NCI-H748 treated with DMSO at 0.1 percent for 48 hours (cell line): ENCODE results near the gene KLHL15.

ENCODE experiments used
- DNase-seq: peaks from one replicate; lab custom pipeline; 2025; lab: John Stamatoyannopoulos, UW

The KLHL15 gene

DNA sequence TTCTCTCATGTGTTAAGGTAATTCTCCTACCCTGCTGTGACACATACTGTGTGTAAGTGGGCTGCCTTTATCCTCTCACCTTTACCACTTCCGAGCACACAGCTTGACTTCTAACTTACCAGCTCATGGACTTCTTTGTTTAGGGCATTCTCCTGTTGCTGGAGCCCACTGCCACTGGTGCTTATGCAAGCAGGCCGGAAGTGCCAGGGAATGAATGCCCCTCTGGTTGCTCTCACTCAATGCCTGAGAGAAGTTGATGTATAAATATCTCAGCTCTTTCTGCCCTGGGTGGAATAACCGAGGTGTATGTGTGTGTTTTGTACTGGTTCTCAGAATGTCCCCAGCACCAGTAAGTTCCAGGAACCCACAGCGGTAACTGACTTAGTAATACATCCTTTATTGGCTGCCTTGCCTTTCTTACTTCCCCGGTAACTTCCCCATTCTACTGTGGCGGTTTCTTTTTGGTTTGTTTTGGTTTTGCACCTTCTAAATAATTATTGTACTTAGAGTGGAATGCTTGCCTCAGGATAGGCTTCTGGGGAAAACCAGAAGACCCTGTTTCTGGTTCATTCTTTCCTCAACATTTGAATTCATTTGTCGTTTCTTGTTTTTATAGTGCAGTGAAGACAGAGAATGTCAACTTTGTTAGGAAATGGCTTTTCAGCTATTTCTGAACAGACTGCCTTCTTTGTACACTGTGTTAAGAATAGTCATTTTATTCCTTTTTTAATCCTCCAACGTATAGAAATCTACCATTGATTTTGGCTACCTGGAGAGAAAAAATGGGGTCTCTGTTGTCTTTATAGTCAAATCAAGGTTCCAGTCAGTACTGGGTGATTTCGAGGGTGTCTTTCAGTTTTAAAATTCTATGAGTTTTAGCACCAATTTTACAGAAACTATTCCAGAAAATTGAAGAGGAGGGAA lies 73.7 kb downstream of the KLHL15 start:
- no peak for DNase-seq

DNA sequence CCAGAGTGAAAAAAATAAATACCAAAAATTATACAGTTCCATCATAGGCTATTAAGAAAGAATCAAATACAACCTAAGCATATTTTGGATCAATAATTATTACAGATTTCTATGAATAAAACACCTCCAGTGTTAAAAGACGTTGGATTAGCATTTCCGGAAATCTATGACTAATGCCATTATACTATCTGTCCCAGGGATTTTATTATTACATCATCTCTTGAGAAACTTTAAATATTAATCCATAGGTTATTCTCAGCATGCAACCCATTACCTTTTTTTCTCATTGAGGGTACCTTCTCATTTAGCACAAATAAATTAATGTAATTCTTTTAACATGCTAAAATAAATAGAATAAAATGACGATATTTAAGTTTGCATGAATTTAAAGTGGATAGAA lies 74.6 kb downstream of the KLHL15 start:
- no peak for DNase-seq

DNA sequence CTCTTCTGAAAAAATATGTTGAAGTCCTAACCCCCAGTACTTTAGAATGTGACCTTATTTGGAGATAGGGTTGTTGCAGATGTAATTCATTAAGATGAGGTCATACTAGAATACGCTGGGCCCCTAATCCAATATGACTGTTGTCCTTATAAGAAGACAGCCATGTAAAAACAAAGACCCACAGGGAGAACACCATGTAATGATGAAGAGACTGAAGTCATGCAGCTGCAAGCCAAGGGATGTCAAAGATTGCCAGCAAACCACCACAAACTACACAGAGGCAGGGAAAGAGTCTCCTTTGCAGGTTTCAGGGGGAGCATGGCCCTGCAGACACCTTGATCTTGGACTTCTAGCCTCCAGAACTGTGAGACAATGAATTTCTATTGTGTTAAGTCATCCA lies 81.8 kb downstream of the KLHL15 start:
- no peak for DNase-seq

DNA sequence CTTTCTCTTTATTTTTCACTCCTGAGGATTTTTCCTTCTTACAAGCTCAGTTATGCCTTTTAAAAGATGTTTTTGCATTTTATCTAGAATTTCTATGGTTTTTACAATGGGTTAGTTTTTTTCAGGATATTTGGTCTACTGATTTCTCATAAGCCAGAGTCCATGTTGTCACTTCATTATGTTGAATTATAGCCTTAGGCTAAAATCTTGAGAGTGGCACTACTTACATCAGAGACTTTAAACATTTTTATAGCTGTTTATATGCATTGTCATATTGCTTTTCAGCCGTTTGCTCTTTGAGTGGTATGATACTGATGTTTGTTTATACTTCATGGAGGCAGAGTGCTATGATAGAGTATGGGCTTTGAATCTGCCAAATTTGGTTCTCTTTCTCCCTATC lies 82.8 kb downstream of the KLHL15 start:
- no peak for DNase-seq

DNA sequence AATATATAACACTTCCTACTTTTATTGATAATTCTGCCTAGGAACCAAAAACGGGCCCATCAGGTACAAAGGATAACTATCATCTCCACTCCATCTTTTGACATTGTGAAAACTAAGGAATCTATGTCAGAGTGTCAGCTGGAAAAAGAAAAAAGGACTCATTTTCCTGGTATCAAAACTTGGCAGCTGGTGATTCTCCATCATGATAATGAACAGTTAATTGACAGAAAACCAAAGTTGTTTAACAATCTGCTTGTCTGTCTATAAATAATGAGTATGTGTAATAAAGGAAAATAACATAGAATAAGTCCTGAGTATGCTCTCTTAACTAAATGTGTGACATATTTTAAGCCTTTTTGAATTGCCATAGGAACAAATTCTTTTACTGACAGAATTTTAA lies 87.8 kb downstream of the KLHL15 start:
- DNase-seq = no peak

DNA sequence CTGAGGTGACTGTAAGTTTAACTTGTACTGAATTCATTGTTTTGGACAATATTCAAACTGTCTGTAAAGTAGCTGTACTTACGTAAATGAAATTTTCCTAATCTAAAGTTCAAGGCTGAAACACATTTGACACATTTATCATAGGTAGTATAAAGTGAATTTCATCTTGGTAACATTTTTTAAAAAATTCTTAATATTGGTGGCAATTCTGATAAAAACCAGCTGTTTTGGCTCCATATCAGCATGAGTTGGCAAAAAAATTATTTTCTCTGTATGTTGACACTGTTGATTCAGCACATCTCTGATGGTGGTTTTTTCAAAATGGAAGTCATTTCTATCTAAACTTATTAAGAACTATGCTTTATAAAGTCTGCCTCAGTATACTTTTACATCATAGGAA lies 88.3 kb downstream of the KLHL15 start:
- DNase-seq = no peak

DNA sequence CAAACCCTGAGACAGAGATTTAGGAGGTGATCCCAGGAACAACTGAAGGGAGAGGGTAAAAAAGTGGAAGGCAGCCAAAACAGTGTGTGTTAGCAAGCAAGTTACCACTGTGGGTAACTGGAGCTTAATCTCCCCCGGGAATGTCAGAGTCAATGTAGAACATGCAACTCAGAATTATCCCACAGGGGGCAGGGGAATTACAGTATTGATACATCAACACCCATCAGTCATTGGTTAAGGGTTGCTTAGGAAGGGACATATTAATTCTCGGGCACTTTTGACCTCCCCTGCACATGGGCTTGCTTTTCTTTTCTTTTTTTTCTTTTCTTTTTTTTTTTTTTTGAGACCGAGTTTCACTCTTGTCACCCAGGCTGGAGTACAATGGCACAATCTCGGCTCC lies 89.9 kb downstream of the KLHL15 start:
- DNase-seq = no peak

DNA sequence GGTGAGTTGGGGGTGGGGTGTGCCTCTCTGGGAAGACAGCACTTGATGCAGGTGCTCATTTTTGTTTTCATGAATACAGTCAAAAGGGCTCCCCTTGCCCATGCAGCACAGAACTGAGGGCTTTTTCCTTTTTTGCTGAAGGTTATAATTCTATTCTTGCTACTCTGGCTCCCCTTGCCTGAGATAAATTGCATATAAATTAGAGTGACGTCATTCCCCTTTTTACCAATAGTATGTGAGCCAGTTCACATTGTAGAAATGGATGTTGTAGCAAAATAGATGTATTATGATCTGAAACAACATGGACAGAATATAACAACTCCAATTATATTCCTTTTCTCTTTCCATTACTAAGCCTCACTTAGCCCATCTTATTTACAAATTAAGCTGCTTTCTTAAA lies 90.8 kb downstream of the KLHL15 start:
- no peak for DNase-seq

DNA sequence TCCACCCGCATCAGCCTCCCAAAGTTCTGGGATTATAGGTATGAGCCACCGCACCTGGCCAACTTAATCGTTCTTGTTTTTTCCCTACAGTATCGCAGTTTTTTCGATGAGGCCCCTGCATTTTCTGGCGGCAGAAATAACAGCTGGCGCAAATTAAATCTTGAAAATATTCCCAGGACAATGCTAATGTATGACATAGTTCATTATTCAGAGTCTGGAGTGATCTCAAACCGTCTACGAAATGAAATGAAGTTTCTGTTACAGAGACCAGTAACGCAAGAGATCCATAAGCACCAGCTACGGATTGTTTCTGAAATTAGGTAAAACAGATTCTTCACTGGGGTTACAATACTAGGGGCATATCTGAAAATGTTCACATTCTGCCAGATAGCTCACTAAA lies 91.9 kb downstream of the KLHL15 start:
- no peak for DNase-seq
